ENCODE measurements around the gene NSUN4.

Gene NSUN4

GRCh38 chr1:46302641-46303037 lies 38.0 kb upstream of the NSUN4 start:
- H3K36me3 ChIP-seq (ENCODE audit: insufficient read depth, insufficient read length, low read length): peaks cover 42% of the 10 kb centered on the region
- H3K27me3 ChIP-seq (ENCODE audit: insufficient read depth, insufficient read length): no peaks in the 10 kb centered on the region
- no peaks in the 10 kb centered on the region for H3K9me3 ChIP-seq (ENCODE audit: insufficient read depth, low read length)
- peak overlapping the region; percentile 97 for H3K9ac ChIP-seq (ENCODE audit: insufficient read length, low read depth)
- H3K4me1 ChIP-seq (ENCODE audit: insufficient read depth, insufficient read length): peaks cover 15% of the 10 kb centered on the region
- peak overlapping the region; percentile 98 for H3K4me3 ChIP-seq (ENCODE audit: insufficient read length, low read depth)
- DNase-seq (ENCODE audit: low read depth, low spot score): no peak
- no peak for TF ChIP-seq ZNF274 (IDR thresholded peaks at IDR 0.05; ENCODE audit: low read depth, low read length)
- no peak for TF ChIP-seq YY1 (IDR thresholded peaks at IDR 0.05; ENCODE audit: insufficient read depth, insufficient read length)
- no peak for TF ChIP-seq SUZ12 (IDR thresholded peaks at IDR 0.05; ENCODE audit: extremely low read depth, insufficient read depth, insufficient read length)

DNA sequence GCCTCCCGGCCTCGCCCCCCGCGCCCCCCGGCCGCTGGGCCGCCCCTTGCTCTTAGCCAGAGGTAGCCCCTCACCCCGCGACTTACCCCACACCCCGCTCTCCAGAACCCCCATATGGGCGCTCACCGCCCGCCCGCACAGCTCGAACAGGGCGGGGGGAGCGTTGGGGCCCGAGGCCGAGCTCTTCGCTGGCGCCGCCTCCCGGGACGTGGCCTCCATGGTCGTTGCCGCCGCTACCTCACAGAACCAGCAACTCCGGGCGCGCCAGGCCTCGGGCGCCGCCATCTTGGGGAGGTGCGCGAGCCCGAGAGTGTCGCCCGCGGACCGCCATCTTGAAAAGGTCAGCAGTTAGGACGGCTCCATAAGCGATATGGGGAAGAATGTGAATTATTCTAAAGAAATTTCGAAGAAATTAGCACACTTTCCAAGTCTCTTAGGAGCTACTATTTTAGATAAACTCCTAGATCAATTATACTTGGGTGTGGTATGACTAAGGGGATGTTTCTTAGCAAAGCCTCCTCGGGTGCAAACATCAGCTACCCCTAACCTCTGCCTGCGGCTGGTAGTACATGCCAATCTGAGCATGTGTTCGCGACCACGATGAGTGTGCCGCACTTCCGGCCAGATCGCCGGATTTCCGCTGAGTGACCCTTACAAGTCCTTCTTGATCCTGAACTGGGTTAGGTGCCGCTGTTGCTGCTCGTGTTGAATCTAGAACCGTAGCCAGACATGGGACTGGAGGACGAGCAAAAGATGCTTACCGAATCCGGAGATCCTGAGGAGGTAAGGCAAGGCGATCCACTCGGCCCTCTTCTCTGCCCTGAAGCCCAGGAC lies 37.4 kb upstream of the NSUN4 start, which contains the start of the genes LRRC41 and UQCRH:
Gene LRRC41, minus strand, starts transcription at position 579 of the 834 bp plus-strand sequence. Its CDS starts 294 bp downstream, at position 285.
Gene UQCRH, plus strand, starts transcription at position 661 of the 834 bp plus-strand sequence. Its CDS starts 69 bp downstream, at position 730.
- no peaks in the 10 kb centered on the region for H3K27me3 ChIP-seq (ENCODE audit: insufficient read depth, insufficient read length)
- TF ChIP-seq ZNF274 (IDR thresholded peaks at IDR 0.05; ENCODE audit: low read depth, low read length) (no peak), YY1 (IDR thresholded peaks at IDR 0.05; ENCODE audit: insufficient read depth, insufficient read length) (peak; percentile 100)
- peaks cover 43% of the 10 kb centered on the region for H3K36me3 ChIP-seq (ENCODE audit: insufficient read depth, insufficient read length, low read length)
- H3K4me1 ChIP-seq (ENCODE audit: insufficient read depth, insufficient read length): peaks cover 16% of the 10 kb centered on the region
- peak; percentile 99 for DNase-seq (ENCODE audit: low read depth, low spot score)
- peak within 1 kb of the TSS; percentile 100 for H3K9ac ChIP-seq (ENCODE audit: insufficient read length, low read depth)
- peak within 1 kb of the TSS; percentile 98 for H3K4me3 ChIP-seq (ENCODE audit: insufficient read length, low read depth)
- no peaks in the 10 kb centered on the region for H3K9me3 ChIP-seq (ENCODE audit: insufficient read depth, low read length)

- TF ChIP-seq ZNF274 (IDR thresholded peaks at IDR 0.05; ENCODE audit: low read depth, low read length) (no peak), YY1 (IDR thresholded peaks at IDR 0.05; ENCODE audit: insufficient read depth, insufficient read length) (no peak), SUZ12 (IDR thresholded peaks at IDR 0.05; ENCODE audit: extremely low read depth, insufficient read depth, insufficient read length) (no peak)
- peak overlapping the region; percentile 100 for H3K9ac ChIP-seq (ENCODE audit: insufficient read length, low read depth)
- H3K36me3 ChIP-seq (ENCODE audit: insufficient read depth, insufficient read length, low read length): peaks cover 49% of the 10 kb centered on the region
- peaks cover 13% of the 10 kb centered on the region for H3K4me1 ChIP-seq (ENCODE audit: insufficient read depth, insufficient read length)
- peak overlapping the region; percentile 98 for H3K4me3 ChIP-seq (ENCODE audit: insufficient read length, low read depth)
- H3K27me3 ChIP-seq (ENCODE audit: insufficient read depth, insufficient read length): no peaks in the 10 kb centered on the region
- H3K9me3 ChIP-seq (ENCODE audit: insufficient read depth, low read length): no peaks in the 10 kb centered on the region
- no peak for DNase-seq (ENCODE audit: low read depth, low spot score)
Observed at GRCh38 chr1:46303872-46304326, 36.7 kb upstream of the NSUN4 start.

- peak overlapping the region; percentile 7 for H3K9ac ChIP-seq (ENCODE audit: insufficient read length, low read depth)
- no peaks in the 10 kb centered on the region for H3K27me3 ChIP-seq (ENCODE audit: insufficient read depth, insufficient read length)
- H3K4me1 ChIP-seq (ENCODE audit: insufficient read depth, insufficient read length): peaks cover 11% of the 10 kb centered on the region
- H3K4me3 ChIP-seq (ENCODE audit: insufficient read length, low read depth): no peak overlapping the region
- no peaks in the 10 kb centered on the region for H3K9me3 ChIP-seq (ENCODE audit: insufficient read depth, low read length)
- DNase-seq (ENCODE audit: low read depth, low spot score): no peak
- no peak for TF ChIP-seq SUZ12 (IDR thresholded peaks at IDR 0.05; ENCODE audit: extremely low read depth, insufficient read depth, insufficient read length)
- TF ChIP-seq ZNF274 (IDR thresholded peaks at IDR 0.05; ENCODE audit: low read depth, low read length): no peak
- TF ChIP-seq YY1 (IDR thresholded peaks at IDR 0.05; ENCODE audit: insufficient read depth, insufficient read length): no peak
- H3K36me3 ChIP-seq (ENCODE audit: insufficient read depth, insufficient read length, low read length): peaks cover 60% of the 10 kb centered on the region
Observed at GRCh38 chr1:46306159-46306530, 34.5 kb upstream of the NSUN4 start.

DNA sequence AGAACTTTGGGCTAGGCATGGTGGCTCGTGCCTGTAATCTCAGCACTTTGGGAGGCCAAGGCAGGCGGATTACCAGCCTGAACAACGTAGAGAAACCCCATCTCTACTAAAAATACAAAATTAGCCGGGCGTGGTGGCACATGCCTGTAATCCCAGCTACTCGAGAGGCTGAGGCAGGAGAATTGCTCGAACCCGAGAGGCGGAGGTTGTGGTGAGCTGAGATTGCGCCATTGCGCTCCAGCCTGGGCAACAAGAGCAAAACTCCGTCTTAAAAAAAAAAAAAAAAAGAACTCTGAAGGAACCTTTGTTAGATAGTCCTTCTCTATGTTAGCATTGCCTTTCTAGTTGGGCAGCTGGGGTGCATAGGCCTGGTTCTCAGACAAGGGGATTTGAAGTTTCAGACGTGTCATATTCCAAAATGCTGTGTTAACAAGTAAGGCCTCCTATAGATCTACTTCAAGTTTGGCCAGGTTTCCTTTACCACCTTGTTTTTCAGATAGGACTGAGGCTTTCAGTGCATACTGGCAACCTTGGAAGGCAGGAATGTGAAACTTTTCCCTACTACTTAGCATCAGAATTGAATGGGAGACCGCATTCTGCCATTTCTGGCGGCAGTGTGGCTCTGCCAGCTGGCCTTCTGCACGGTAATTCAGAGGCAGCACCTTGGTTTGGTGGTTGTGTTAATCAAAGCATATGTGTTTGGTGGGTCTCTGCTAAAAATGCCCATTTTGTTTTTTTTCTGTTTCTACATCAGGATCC lies 31.0 kb upstream of the NSUN4 start:
- peaks cover 92% of the 10 kb centered on the region for H3K36me3 ChIP-seq (ENCODE audit: insufficient read depth, insufficient read length, low read length)
- no peaks in the 10 kb centered on the region for H3K9me3 ChIP-seq (ENCODE audit: insufficient read depth, low read length)
- no peak for TF ChIP-seq YY1 (IDR thresholded peaks at IDR 0.05; ENCODE audit: insufficient read depth, insufficient read length)
- no peak for TF ChIP-seq ZNF274 (IDR thresholded peaks at IDR 0.05; ENCODE audit: low read depth, low read length)
- TF ChIP-seq SUZ12 (IDR thresholded peaks at IDR 0.05; ENCODE audit: extremely low read depth, insufficient read depth, insufficient read length): no peak
- no peak for DNase-seq (ENCODE audit: low read depth, low spot score)
- H3K9ac ChIP-seq (ENCODE audit: insufficient read length, low read depth): peak overlapping the region; percentile 25
- H3K4me1 ChIP-seq (ENCODE audit: insufficient read depth, insufficient read length): peaks cover 9% of the 10 kb centered on the region
- H3K4me3 ChIP-seq (ENCODE audit: insufficient read length, low read depth): no peak overlapping the region
- H3K27me3 ChIP-seq (ENCODE audit: insufficient read depth, insufficient read length): no peaks in the 10 kb centered on the region

- no peaks in the 10 kb centered on the region for H3K27me3 ChIP-seq (ENCODE audit: insufficient read depth, insufficient read length)
- DNase-seq (ENCODE audit: low read depth, low spot score): no peak
- no peak for TF ChIP-seq SUZ12 (IDR thresholded peaks at IDR 0.05; ENCODE audit: extremely low read depth, insufficient read depth, insufficient read length)
- TF ChIP-seq ZNF274 (IDR thresholded peaks at IDR 0.05; ENCODE audit: low read depth, low read length): no peak
- TF ChIP-seq YY1 (IDR thresholded peaks at IDR 0.05; ENCODE audit: insufficient read depth, insufficient read length): no peak
- H3K36me3 ChIP-seq (ENCODE audit: insufficient read depth, insufficient read length, low read length): peaks cover 91% of the 10 kb centered on the region
- H3K4me1 ChIP-seq (ENCODE audit: insufficient read depth, insufficient read length): peaks cover 9% of the 10 kb centered on the region
- H3K4me3 ChIP-seq (ENCODE audit: insufficient read length, low read depth): no peak overlapping the region
- no peaks in the 10 kb centered on the region for H3K9me3 ChIP-seq (ENCODE audit: insufficient read depth, low read length)
- H3K9ac ChIP-seq (ENCODE audit: insufficient read length, low read depth): no peak overlapping the region
Observed at GRCh38 chr1:46310321-46310720, 30.3 kb upstream of the NSUN4 start.
